Mesendoderm (in vitro differentiated cells): ENCODE measurements around the gene KDM6B.

Experiments
- DNase-seq: peaks from one replicate; pipeline ENCODE4 v3.0.0; 2013
- H2AK5ac ChIP-seq: 2 replicates; pipeline ENCODE4 v1.6.1; 2013; ENCODE audit warnings: low read length, inconsistent platforms
- H2BK120ac ChIP-seq: 2 replicates; pipeline ENCODE4 v1.6.1; 2013; ENCODE audit warnings: low read depth, mild to moderate bottlenecking, low read length, moderate library complexity, mixed read lengths
- H2BK15ac ChIP-seq: replicated peaks from 2 replicates; pipeline ENCODE4 v1.6.1; 2013; ENCODE audit warnings: low read depth, mild to moderate bottlenecking, moderate library complexity
- H2BK5ac ChIP-seq: 2 replicates; pipeline ENCODE4 v1.6.1; 2013; ENCODE audit warnings: low read length, inconsistent platforms
- H3K18ac ChIP-seq: 2 replicates; pipeline ENCODE4 v1.6.1; 2013; ENCODE audit warnings: mild to moderate bottlenecking, low read length, mixed read lengths
- H3K23ac ChIP-seq: one replicate; pipeline ENCODE4 v1.6.1; 2013; ENCODE audit warnings: low read length
- H3K27ac ChIP-seq: 2 replicates; pipeline ENCODE4 v1.5.1; 2013; ENCODE audit warnings: low read depth, mild to moderate bottlenecking, inconsistent platforms, low read length, moderate library complexity
- H3K27me3 ChIP-seq: 2 replicates; pipeline ENCODE4 v1.6.1; 2013; ENCODE audit warnings: low read length, control low read depth, mild to moderate bottlenecking, inconsistent platforms; ENCODE audit not compliant: insufficient read depth, poor library complexity
- H3K36me3 ChIP-seq: 2 replicates; pipeline ENCODE4 v1.6.1; 2013; ENCODE audit warnings: low read length, inconsistent platforms; ENCODE audit not compliant: control insufficient read depth, insufficient read depth
- H3K4ac ChIP-seq: one replicate; pipeline ENCODE4 v1.6.1; 2013; ENCODE audit warnings: low read depth, mild to moderate bottlenecking, low read length, moderate library complexity
- H3K4me1 ChIP-seq: 2 replicates; pipeline ENCODE4 v1.6.1; 2013; ENCODE audit warnings: low read depth, low read length, inconsistent platforms; ENCODE audit not compliant: control insufficient read depth
- H3K4me2 ChIP-seq: 2 replicates; pipeline ENCODE4 v1.6.1; 2013; ENCODE audit warnings: low read length
- H3K4me3 ChIP-seq: 2 replicates; pipeline ENCODE4 v1.5.1; 2013; ENCODE audit warnings: mild to moderate bottlenecking, low read length
- H3K56ac ChIP-seq: one replicate; pipeline ENCODE4 v1.6.1; 2013; ENCODE audit warnings: low read length
- H3K79me1 ChIP-seq: 2 replicates; pipeline ENCODE4 v1.6.1; 2013; ENCODE audit warnings: low read length, inconsistent platforms
- H3K79me2 ChIP-seq: 2 replicates; pipeline ENCODE4 v1.6.1; 2013; ENCODE audit warnings: mild to moderate bottlenecking, low read length; ENCODE audit not compliant: control insufficient read depth, insufficient read depth
- H3K9ac ChIP-seq: 2 replicates; pipeline ENCODE4 v1.6.1; 2013; ENCODE audit warnings: low read length, inconsistent platforms
- H4K5ac ChIP-seq: one replicate; pipeline ENCODE4 v1.6.1; 2013; ENCODE audit warnings: low read length
- H4K8ac ChIP-seq: one replicate; pipeline ENCODE4 v1.6.1; 2013; ENCODE audit warnings: low read depth, mild to moderate bottlenecking, control low read depth, low read length, moderate library complexity
- WGBS: extraction: QIAGEN DNeasy Blood & Tissue Kit; methylation state at CpG from one replicate; pipeline ENCODE4 v1.1.7; 2013; ENCODE audit warnings: low lambda C conversion rate, missing lambda C conversion rate; ENCODE audit not compliant: insufficient coverage; ENCODE audit errors: extremely low coverage; 5-methylcytosine and 5-hydroxymethylcytosine counted together

Gene KDM6B

DNA sequence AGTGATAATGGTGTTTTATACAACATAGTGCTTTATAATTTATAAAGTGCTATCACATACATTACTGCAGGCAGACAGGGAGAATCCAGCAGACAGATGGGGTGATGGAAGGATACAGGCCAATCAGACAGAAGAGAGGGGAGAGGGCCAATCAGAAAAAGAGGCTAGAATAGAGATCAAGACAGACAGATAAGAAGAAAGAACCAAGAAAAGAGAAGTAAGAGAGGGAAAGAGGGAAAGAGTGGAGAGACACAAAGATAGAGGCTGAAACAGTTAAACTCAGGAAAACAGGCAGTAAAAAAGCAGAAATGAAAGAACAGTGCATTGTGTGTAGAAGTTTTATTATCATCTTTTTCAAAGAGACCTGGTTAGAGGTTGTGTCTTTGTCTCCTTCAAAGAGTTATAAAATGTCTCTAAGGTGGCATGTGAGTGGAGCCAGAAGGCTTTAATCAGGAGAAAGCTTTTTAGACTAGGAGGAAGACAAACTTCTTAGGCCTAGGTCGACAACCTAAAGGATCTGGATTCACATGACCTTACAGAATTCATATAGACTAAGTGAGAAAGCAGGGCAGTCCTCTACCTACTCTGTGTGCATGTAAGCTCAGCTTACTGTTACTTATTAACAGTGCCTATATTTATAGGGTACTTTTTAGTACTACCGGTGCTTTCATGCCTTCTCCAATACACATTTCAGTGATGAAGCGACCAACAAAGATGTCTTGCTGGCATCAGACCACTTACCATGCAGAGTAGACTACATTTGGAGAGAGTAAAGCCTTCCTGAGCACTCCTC, 46.3 kb downstream of the KDM6B start:
- peaks cover 3% of the 10 kb centered on the region for H3K79me1 ChIP-seq
- no peak overlapping the region for H2BK15ac ChIP-seq
- H3K79me2 ChIP-seq, result no peaks in the 10 kb centered on the region
- H3K36me3 ChIP-seq, result peaks cover 11% of the 10 kb centered on the region
- no peak overlapping the region for H2BK5ac ChIP-seq
- H4K5ac ChIP-seq, result no peak overlapping the region
- no peak overlapping the region for H3K27ac ChIP-seq
- DNase-seq, result no peak
- no peak overlapping the region for H2BK120ac ChIP-seq
- H3K27me3 ChIP-seq, result no peaks in the 10 kb centered on the region
- H4K8ac ChIP-seq, result no peak overlapping the region
- no peak overlapping the region for H3K4me3 ChIP-seq
- no peaks in the 10 kb centered on the region for H3K4me1 ChIP-seq
- H3K9ac ChIP-seq, result no peak overlapping the region
- no peak overlapping the region for H3K23ac ChIP-seq
- no peak overlapping the region for H3K4me2 ChIP-seq
- H3K4ac ChIP-seq, result no peak overlapping the region
- WGBS, result no CpG with 5 or more reads among the region's 3 CpGs
- no peak overlapping the region for H3K18ac ChIP-seq
- H3K56ac ChIP-seq, result no peak overlapping the region
- no peak overlapping the region for H2AK5ac ChIP-seq

DNA sequence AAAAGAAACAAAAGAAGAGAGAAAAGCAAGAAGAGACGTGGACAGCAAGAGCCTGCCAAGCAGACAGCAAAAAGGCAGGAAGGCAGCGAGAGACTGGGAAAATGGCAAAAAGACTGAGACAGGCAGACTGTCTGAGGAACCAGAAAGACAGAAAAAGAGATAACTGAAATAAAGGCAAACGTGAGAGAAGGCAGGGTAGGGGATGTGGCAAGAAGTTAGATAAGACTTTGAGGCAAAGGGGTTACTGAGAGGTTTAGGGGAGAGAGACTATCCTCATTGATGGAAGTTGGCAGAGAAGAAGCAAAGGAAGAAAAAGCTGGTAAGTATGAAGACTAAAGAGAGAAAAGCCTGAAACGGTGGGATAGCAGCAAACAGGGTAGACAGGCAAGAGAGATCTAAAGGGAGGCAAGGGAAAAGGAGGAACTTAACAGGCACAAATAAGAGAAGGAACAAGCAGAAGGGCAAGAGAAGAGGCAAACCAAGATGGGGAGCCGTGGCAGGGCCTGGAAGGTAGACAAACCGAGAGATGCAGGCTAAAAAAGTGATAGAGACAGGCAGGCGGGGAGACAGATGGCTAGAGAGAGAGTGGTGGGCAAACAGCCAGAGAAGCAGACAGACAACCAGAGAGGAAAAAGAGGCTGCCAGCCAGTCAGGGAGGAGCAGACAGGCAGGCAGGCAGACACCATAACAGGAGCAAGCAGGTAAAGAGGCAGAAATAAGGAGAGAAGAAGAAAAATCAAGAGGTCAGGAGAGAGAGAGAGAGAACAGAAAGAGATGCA, 47.4 kb downstream of the KDM6B start:
- Histone ChIP-seq H3K4me2 (no peak overlapping the region), H4K8ac (no peak overlapping the region), H3K4me1 (no peaks in the 10 kb centered on the region), H3K18ac (no peak overlapping the region), H3K79me2 (no peaks in the 10 kb centered on the region), H3K23ac (no peak overlapping the region), H3K36me3 (peaks cover 11% of the 10 kb centered on the region), H2BK15ac (no peak overlapping the region), H3K56ac (no peak overlapping the region), H2BK120ac (no peak overlapping the region), H3K4ac (no peak overlapping the region), H2BK5ac (no peak overlapping the region), H3K4me3 (no peak overlapping the region), H2AK5ac (no peak overlapping the region), H4K5ac (no peak overlapping the region), H3K27me3 (no peaks in the 10 kb centered on the region), H3K27ac (no peak overlapping the region), H3K79me1 (peaks cover 3% of the 10 kb centered on the region), H3K9ac (peak overlapping the region; percentile 7)
- DNase-seq, result no peak
- no CpG with 5 or more reads among the region's 7 CpGs for WGBS

DNA sequence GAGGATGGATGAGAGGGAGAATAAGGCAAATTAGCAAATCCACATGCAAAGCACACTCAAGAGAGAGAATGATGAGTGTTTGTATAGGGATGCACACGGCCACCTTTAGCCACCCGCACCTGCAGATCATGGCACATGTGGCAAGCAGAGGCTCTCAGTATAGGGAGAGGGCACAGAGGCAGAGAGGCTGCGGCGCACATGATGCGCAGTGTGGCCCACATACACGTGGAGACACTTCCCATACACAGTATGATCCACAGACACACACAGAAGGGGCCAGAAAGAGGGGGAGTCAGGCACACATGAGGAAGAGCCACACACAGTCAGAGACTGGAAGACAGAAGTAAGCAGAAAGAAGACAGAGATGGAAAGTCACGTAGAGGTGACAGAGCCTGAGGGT, 48.1 kb downstream of the KDM6B start:
- Histone ChIP-seq H3K4me3 (no peak overlapping the region), H3K27me3 (no peaks in the 10 kb centered on the region), H2BK15ac (no peak overlapping the region), H4K8ac (no peak overlapping the region), H3K9ac (no peak overlapping the region), H3K56ac (no peak overlapping the region), H3K36me3 (peaks cover 11% of the 10 kb centered on the region), H2BK120ac (no peak overlapping the region), H3K79me1 (peaks cover 3% of the 10 kb centered on the region), H2AK5ac (no peak overlapping the region), H2BK5ac (no peak overlapping the region), H3K27ac (no peak overlapping the region), H3K18ac (no peak overlapping the region), H3K23ac (no peak overlapping the region), H3K4me2 (no peak overlapping the region), H3K79me2 (no peaks in the 10 kb centered on the region), H3K4me1 (peaks cover 3% of the 10 kb centered on the region), H3K4ac (no peak overlapping the region), H4K5ac (no peak overlapping the region)
- WGBS, result no CpG with 5 or more reads among the region's 7 CpGs
- no peak for DNase-seq

DNA sequence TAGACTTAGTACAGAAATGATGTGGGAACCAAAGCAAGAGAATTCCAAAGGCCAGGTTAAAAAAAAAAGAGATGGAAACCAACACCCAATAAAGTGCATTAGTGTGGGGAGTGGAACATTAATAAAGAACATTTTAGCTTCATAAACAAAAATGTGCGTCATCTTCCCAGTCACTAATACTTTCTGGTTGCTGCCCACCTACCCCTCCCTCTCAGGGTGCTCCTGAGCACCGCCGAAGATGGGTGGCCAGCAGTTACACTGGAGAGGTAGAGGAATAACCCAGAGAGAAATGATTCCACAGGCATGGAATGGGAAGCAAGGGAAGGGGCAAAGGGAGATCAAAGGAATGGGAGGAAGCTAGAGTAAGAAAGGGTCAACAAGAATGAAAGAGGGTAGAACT, 48.6 kb downstream of the KDM6B start:
- Histone ChIP-seq H3K4ac (no peak overlapping the region), H2BK120ac (no peak overlapping the region), H4K5ac (no peak overlapping the region), H3K4me3 (no peak overlapping the region), H3K79me2 (no peaks in the 10 kb centered on the region), H3K27me3 (no peaks in the 10 kb centered on the region), H3K18ac (no peak overlapping the region), H3K4me2 (no peak overlapping the region), H2AK5ac (no peak overlapping the region), H2BK15ac (no peak overlapping the region), H3K36me3 (peaks cover 11% of the 10 kb centered on the region), H3K4me1 (peaks cover 4% of the 10 kb centered on the region), H2BK5ac (no peak overlapping the region), H3K23ac (no peak overlapping the region), H3K79me1 (peaks cover 3% of the 10 kb centered on the region), H4K8ac (no peak overlapping the region), H3K56ac (no peak overlapping the region), H3K27ac (no peak overlapping the region), H3K9ac (no peak overlapping the region)
- no peak for DNase-seq
- WGBS, result no CpG with 5 or more reads among the region's 3 CpGs
